ENCODE data around the gene AMD1. TPM values are rescaled to one million over a fixed set of nuclear protein-coding genes. Genes with fewer than 3 reads are reported as not detected.

The AMD1 gene
- polyA plus RNA-seq, 2 of the 4 experiments (the other 2 are of a cell fraction), result 89.2 to 147 TPM

DNA sequence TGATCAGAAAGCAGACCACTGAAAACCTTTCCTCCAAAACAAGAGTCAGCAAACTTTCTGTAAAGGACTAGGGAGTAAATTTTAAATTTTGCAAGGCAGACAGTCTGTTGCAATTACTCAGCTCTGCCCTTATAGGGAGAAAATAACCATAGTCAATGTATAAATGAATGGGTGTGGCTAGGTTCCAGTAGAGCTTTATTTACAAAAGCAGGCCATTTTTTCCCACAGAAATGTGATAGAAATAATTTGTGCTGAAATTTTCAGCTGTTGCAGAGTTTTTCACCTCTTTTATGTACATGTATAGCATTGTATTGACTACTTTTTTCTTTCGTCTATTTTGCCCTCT lies 7.7 kb downstream of the AMD1 start:
- Histone ChIP-seq H3K4me3 (no peak overlapping the region), H3K9me3 (no peaks in the 10 kb centered on the region), H3K27ac (no peak overlapping the region), H3K4me1 (peaks cover 82% of the 10 kb centered on the region), H3K4me2 (peak overlapping the region; percentile 16; the same call in 2 of the 3 replicates)
- DNase-seq (ENCODE audit: low read depth in 1 of 2, low spot score in 1 of 2), result no peak
- no peak for ATAC-seq
- 85% methylated on average over 1 of the region's 1 CpG for WGBS (ENCODE audit: missing lambda C conversion rate)
- FAIRE-seq, result no peak
- ChIA-PET CTCF (interaction anchor here (1.1 to 1.3 kb wide), 3 partner anchors 69 to 355 kb away, joined by 3 to 4 read pairs (median 4); no protein-coding TSS in a partner anchor), POLR2A (interaction anchor here (1.2 kb wide), 1 partner anchor 67 kb away, joined by 3 read pairs; the partner anchor contains the start of gene CDK19)
- no peak for TF ChIP-seq BHLHE40 (IDR thresholded peaks at IDR 0.05; ENCODE audit: low read depth, low read length)
- TF ChIP-seq KDM1A (IDR thresholded peaks at IDR 0.05; ENCODE audit: low read depth), result no peak
- no peak for TF ChIP-seq RAD21 (conservative IDR thresholded peaks at IDR 0.05 in 1 of 2, IDR thresholded peaks at IDR 0.05 in 1 of 2)
- TF ChIP-seq FOXS1 (CRISPR knock-in tag; IDR thresholded peaks at IDR 0.05), result no peak
- no peak for TF ChIP-seq FOSL2 (IDR thresholded peaks at IDR 0.05)
- no peak for TF ChIP-seq FOSL2 (CRISPR knock-in tag; IDR thresholded peaks at IDR 0.05)
- TF ChIP-seq ZNF302 (CRISPR knock-in tag; IDR thresholded peaks at IDR 0.05), result no peak
- no peak for TF ChIP-seq POLR2AphosphoS2 (conservative IDR thresholded peaks at IDR 0.05; ENCODE audit: low read length)

DNA sequence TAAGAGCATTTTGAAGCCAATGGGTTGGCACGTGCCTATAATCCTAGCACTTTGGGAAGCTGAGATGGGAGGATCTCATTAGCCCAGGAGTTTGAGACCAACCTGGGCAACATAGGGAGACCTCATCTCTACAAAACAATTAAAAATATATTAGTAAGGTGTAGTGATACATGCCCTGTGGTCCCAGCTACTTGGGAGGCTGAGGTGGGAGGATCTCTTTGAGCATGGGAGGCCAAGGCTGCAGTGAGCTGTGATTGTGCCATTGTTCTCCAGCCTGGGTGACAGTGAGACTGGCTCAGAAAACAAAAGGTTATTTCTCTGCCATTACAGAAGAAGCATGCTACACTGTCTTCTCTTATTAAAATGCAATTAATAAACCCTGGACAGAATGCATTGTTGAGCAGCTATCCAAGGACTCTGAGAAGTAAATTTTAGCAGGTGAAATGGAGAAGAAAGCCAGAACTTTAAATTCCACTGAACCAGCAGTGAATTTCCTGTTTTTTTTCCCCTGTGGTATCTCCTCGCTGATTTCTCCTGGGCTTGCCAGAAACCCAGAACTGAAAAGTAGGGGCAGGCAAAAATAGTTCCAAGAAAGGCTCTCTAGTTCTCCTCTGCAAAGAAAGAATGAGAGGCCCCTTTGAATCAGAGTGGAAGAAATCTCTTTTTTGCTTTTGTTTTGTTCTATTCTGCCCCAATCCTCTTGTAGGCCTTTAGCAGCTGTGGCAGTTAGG lies 8.4 kb downstream of the AMD1 start:
- Histone ChIP-seq H3K4me1 (peaks cover 75% of the 10 kb centered on the region), H3K9me3 (no peaks in the 10 kb centered on the region), H3K4me3 (no peak overlapping the region), H3K4me2 (peak overlapping the region; percentile 16; the same call in 1 of the 3 replicates), H3K27ac (no peak overlapping the region)
- no peak for FAIRE-seq
- WGBS (ENCODE audit: missing lambda C conversion rate), result 90% methylated on average over 2 of the region's 2 CpGs
- ATAC-seq, result no peak
- POLR2A ChIA-PET, result interaction anchor here (1.2 kb wide), 1 partner anchor 68 kb away, joined by 3 read pairs; the partner anchor contains the start of gene CDK19
- no peak for DNase-seq (ENCODE audit: low read depth in 1 of 2, low spot score in 1 of 2)
- CTCF ChIA-PET, result interaction anchor here (1.1 to 1.3 kb wide), 4 partner anchors 68 to 355 kb away, joined by 3 to 4 read pairs (median 4); no protein-coding TSS in a partner anchor
- no peak for TF ChIP-seq TP53 (CRISPR knock-in tag; IDR thresholded peaks at IDR 0.05)
- TF ChIP-seq, protein P1, sequence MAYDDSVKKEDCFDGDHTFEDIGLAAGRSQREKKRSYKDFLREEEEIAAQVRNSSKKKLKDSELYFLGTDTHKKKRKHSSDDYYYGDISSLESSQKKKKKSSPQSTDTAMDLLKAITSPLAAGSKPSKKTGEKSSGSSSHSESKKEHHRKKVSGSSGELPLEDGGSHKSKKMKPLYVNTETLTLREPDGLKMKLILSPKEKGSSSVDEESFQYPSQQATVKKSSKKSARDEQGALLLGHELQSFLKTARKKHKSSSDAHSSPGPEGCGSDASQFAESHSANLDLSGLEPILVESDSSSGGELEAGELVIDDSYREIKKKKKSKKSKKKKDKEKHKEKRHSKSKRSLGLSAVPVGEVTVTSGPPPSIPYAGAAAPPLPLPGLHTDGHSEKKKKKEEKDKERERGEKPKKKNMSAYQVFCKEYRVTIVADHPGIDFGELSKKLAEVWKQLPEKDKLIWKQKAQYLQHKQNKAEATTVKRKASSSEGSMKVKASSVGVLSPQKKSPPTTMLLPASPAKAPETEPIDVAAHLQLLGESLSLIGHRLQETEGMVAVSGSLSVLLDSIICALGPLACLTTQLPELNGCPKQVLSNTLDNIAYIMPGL (CRISPR knock-in tag; IDR thresholded peaks at IDR 0.05; ENCODE audit: borderline replicate concordance), result no peak
- TF ChIP-seq, protein P2, sequence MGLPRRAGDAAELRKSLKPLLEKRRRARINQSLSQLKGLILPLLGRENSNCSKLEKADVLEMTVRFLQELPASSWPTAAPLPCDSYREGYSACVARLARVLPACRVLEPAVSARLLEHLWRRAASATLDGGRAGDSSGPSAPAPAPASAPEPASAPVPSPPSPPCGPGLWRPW (IDR thresholded peaks at IDR 0.05), result no peak

DNA sequence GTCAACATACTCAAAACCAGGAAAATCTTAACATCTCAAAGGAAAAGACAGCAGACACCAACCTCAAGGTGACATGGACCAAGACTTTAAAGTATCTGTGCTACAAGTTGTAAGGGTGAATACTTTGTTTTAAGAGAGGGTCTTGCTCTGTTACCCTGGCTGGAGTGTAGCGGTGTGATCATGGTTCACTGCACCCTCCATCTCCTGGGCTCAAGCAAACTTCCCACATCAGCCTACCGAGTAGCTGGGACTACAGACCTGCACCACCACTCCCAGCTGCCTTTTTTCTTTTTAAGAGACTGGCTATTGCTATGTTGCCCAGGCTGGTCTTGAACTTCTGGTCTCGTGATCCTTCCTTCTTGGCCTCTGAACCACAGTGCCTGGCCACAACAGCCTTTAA lies 9.7 kb downstream of the AMD1 start:
- 93% methylated on average over 3 of the region's 3 CpGs for WGBS (ENCODE audit: missing lambda C conversion rate)
- Histone ChIP-seq H3K4me1 (peaks cover 62% of the 10 kb centered on the region), H3K4me2 (no peak overlapping the region), H3K9me3 (no peaks in the 10 kb centered on the region), H3K27ac (0 out of 6 replicates have a peak overlapping the region, but pooled peaks of 1 of the 2 experiments have one; percentile 7), H3K4me3 (no peak overlapping the region)
- no peak for FAIRE-seq
- no peak for DNase-seq (ENCODE audit: low read depth in 1 of 2, low spot score in 1 of 2)
- CTCF ChIA-PET, result no interaction called here
- POLR2A ChIA-PET, result interaction anchor here (1.7 kb wide), 1 partner anchor 10 kb away, joined by 8 read pairs; the partner anchor contains the start of gene AMD1
- ATAC-seq, result no peak
- TF ChIP-seq CEBPB (IDR thresholded peaks at IDR 0.05) (no peak), KDM1A (IDR thresholded peaks at IDR 0.05; ENCODE audit: low read depth) (no peak), PHF8 (IDR thresholded peaks at IDR 0.05; ENCODE audit: borderline replicate concordance, low read depth) (no peak), TFCP2L1 (CRISPR knock-in tag; IDR thresholded peaks at IDR 0.05) (no peak), EP300 (IDR thresholded peaks at IDR 0.05) (no peak), ESRRA (IDR thresholded peaks at IDR 0.05; ENCODE audit: borderline replicate concordance, low read length) (no peak), GATA3 (IDR thresholded peaks at IDR 0.05; ENCODE audit: borderline replicate concordance) (no peak), MYC (IDR thresholded peaks at IDR 0.05; ENCODE audit: borderline replicate concordance, low read length) (no peak), RARB (CRISPR knock-in tag; IDR thresholded peaks at IDR 0.05) (no peak), RAD21 (conservative IDR thresholded peaks at IDR 0.05 in 1 of 2, IDR thresholded peaks at IDR 0.05 in 1 of 2) (no peak), EHMT2 (IDR thresholded peaks at IDR 0.05; ENCODE audit: low read depth) (no peak), EHF (CRISPR knock-in tag; IDR thresholded peaks at IDR 0.05) (no peak), ZSCAN20 (CRISPR knock-in tag; IDR thresholded peaks at IDR 0.05) (no peak), MAZ (IDR thresholded peaks at IDR 0.05; ENCODE audit: borderline replicate concordance, low read depth, low read length) (no peak), FOXS1 (CRISPR knock-in tag; IDR thresholded peaks at IDR 0.05) (no peak), NPAS2 (CRISPR knock-in tag; IDR thresholded peaks at IDR 0.05; ENCODE audit: borderline replicate concordance) (no peak), CHD2 (IDR thresholded peaks at IDR 0.05; ENCODE audit: low read length, partially characterized antibody) (no peak)
- TF ChIP-seq, protein P3, sequence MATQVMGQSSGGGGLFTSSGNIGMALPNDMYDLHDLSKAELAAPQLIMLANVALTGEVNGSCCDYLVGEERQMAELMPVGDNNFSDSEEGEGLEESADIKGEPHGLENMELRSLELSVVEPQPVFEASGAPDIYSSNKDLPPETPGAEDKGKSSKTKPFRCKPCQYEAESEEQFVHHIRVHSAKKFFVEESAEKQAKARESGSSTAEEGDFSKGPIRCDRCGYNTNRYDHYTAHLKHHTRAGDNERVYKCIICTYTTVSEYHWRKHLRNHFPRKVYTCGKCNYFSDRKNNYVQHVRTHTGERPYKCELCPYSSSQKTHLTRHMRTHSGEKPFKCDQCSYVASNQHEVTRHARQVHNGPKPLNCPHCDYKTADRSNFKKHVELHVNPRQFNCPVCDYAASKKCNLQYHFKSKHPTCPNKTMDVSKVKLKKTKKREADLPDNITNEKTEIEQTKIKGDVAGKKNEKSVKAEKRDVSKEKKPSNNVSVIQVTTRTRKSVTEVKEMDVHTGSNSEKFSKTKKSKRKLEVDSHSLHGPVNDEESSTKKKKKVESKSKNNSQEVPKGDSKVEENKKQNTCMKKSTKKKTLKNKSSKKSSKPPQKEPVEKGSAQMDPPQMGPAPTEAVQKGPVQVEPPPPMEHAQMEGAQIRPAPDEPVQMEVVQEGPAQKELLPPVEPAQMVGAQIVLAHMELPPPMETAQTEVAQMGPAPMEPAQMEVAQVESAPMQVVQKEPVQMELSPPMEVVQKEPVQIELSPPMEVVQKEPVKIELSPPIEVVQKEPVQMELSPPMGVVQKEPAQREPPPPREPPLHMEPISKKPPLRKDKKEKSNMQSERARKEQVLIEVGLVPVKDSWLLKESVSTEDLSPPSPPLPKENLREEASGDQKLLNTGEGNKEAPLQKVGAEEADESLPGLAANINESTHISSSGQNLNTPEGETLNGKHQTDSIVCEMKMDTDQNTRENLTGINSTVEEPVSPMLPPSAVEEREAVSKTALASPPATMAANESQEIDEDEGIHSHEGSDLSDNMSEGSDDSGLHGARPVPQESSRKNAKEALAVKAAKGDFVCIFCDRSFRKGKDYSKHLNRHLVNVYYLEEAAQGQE (IDR thresholded peaks at IDR 0.05), result no peak

All from A549 (cell line).